B cell (primary cell): ENCODE data around the gene NAB2. TPM values are rescaled to one million over a fixed set of nuclear protein-coding genes. Genes with fewer than 3 reads are reported as not detected.

Source experiments
- ATAC-seq: fragments of 200-7000 bp; cut with Tn5 transposase; one replicate; pipeline ENCODE4 v1.10.0; 2021; ENCODE audit warnings: low read depth, mild to moderate bottlenecking, moderate number of reproducible peaks, moderate library complexity
- CTCF ChIA-PET: fragments of 350-600 bp; sonication (Branson Sonifier 250); formaldehyde crosslinking; loops from one replicate; lab custom pipeline; 2021; ENCODE audit warnings: antibody characterized with exemption, inconsistent platforms; lab: Charles Lee
- POLR2A ChIA-PET: fragments of 350-600 bp; sonication (Branson Sonifier 250); formaldehyde crosslinking; loops from one replicate; lab custom pipeline; 2021; ENCODE audit warnings: antibody characterized with exemption; lab: Charles Lee
- DNase-seq: peaks from one replicate; pipeline ENCODE4 v3.0.0; 2013
- H2AFZ ChIP-seq: 2 replicates; pipeline ENCODE4 v1.6.1; 2012; ENCODE audit warnings: mild to moderate bottlenecking, low read depth, low read length; ENCODE audit not compliant: insufficient read depth, poor library complexity, severe bottlenecking
- H3K27ac ChIP-seq, 2 donors: 1 replicate in 1 of 2; 2 replicates in 1 of 2; pipeline ENCODE4 v1.5.1; 2012 to 2013; ENCODE audit warnings: low read length in 2 of 2, mild to moderate bottlenecking in 2 of 2, moderate library complexity in 1 of 2
- H3K27me3 ChIP-seq, 4 experiments: fragments of 200-600 bp in 1 of 4; sonication (generic) in 1 of 4; replicated peaks in 1 of 4; 1 replicate in 2 of 4; 2 replicates in 2 of 4; pipeline versions ENCODE4 v1.6.1 to v1.7.0; 2013 to 2016; ENCODE audit warnings: low read length in 3 of 4, mild to moderate bottlenecking in 2 of 4, mixed read lengths in 1 of 4, moderate library complexity in 1 of 4; ENCODE audit not compliant: insufficient read depth in 4 of 4, control insufficient read depth in 3 of 4; ENCODE audit errors: control extremely low read depth in 1 of 4
- H3K36me3 ChIP-seq, 2 experiments: replicated peaks in 1 of 2; 1 replicate in 1 of 2; 2 replicates in 1 of 2; pipeline versions ENCODE4 v1.6.1 to v1.7.1; 2013; ENCODE audit warnings: low read length in 1 of 2; ENCODE audit not compliant: insufficient read depth in 2 of 2, control insufficient read depth in 1 of 2; ENCODE audit errors: control extremely low read depth in 1 of 2, extremely low read depth in 1 of 2
- H3K4me1 ChIP-seq, 2 donors: fragments of 200-600 bp in 1 of 2; sonication (generic) in 1 of 2; 1 replicate in 1 of 2; 2 replicates in 1 of 2; pipeline versions ENCODE4 v1.5.1 to v1.6.1; 2013 to 2017; ENCODE audit warnings: low read length in 2 of 2; ENCODE audit not compliant: control insufficient read depth in 2 of 2, insufficient read depth in 2 of 2
- H3K4me2 ChIP-seq: replicated peaks from 2 replicates; pipeline ENCODE3; 2012; ENCODE audit warnings: mild to moderate bottlenecking, low read depth, low read length; ENCODE audit not compliant: poor library complexity, severe bottlenecking
- H3K4me3 ChIP-seq, 5 experiments: fragments of 200-600 bp in 1 of 5; sonication (generic) in 1 of 5; 1 replicate in 3 of 5; 2 replicates in 2 of 5; pipeline versions ENCODE4 v1.5.1 to v1.7.0; 2011 to 2016; ENCODE audit warnings: low read length in 4 of 5, mild to moderate bottlenecking in 4 of 5, low read depth in 2 of 5, control low read depth in 1 of 5, moderate library complexity in 1 of 5; ENCODE audit not compliant: insufficient read depth in 1 of 5; ENCODE audit errors: control extremely low read depth in 1 of 5, extremely low read depth in 1 of 5
- H3K79me2 ChIP-seq: fragments of 200-600 bp; sonication (generic); one replicate; pipeline ENCODE4 v1.6.0; 2016; ENCODE audit warnings: low read length; ENCODE audit not compliant: control insufficient read depth, insufficient read depth
- H3K9ac ChIP-seq: fragments of 200-600 bp; sonication (generic); 2 replicates; pipeline ENCODE4 v1.6.1; 2017; ENCODE audit warnings: mild to moderate bottlenecking, low read length, moderate library complexity
- H3K9me3 ChIP-seq, 3 donors: one replicate each; pipeline versions ENCODE4 v1.6.1 to v1.7.1; 2013; ENCODE audit warnings: low read length in 2 of 3; ENCODE audit not compliant: control insufficient read depth in 2 of 3, insufficient read depth in 1 of 3; ENCODE audit errors: control extremely low read depth in 1 of 3
- H4K20me1 ChIP-seq: 2 replicates; pipeline ENCODE4 v1.6.0; 2012; ENCODE audit warnings: mild to moderate bottlenecking, low read length; ENCODE audit not compliant: insufficient read depth, control insufficient read depth, poor library complexity, severe bottlenecking
- H3K27ac Mint-ChIP-seq: one replicate; pipeline ENCODE4 v1.8.0; 2021; ENCODE audit warnings: mixed read lengths
- H3K27me3 Mint-ChIP-seq: one replicate; pipeline ENCODE4 v1.8.0; 2021; ENCODE audit warnings: mixed read lengths
- H3K4me1 Mint-ChIP-seq: one replicate; pipeline ENCODE4 v1.8.0; 2021; ENCODE audit warnings: mixed read lengths
- H3K4me3 Mint-ChIP-seq: one replicate; pipeline ENCODE4 v1.8.0; 2021; ENCODE audit warnings: mixed read lengths
- H3K9me3 Mint-ChIP-seq: one replicate; pipeline ENCODE4 v1.8.0; 2022; ENCODE audit warnings: mixed read lengths; ENCODE audit not compliant: insufficient read depth
- EZH2 ChIP-seq: IDR thresholded peaks from 2 replicates; pipeline ENCODE4 v1.6.1; 2012; ENCODE audit warnings: borderline replicate concordance, low read depth, mild to moderate bottlenecking, moderate library complexity, low read length; ENCODE audit not compliant: insufficient read depth, poor library complexity, severe bottlenecking
- WGBS: methylation state at CpG from one replicate; pipeline ENCODE4 v1.1.5; 2013; ENCODE audit warnings: missing lambda C conversion rate; ENCODE audit not compliant: insufficient coverage; 5-methylcytosine and 5-hydroxymethylcytosine counted together
- intact Hi-C: fragments of 100-400 bp; cut with micrococcal nuclease; formaldehyde crosslinking; loops from one replicate; pipeline ENCODE4 v1.10.0; 2022
- polyA plus RNA-seq: library from polyadenylated mRNA; depleted of rRNA; stranded (reverse); fragments of >200 nt; gene quantifications from 2 replicates; pipeline ENCODE4 v1.2.3, GENCODE V29; 2012
- total RNA-seq, 2 donors: library from RNA; stranded (reverse); fragments of 120-200 nt in 1 of 2; gene quantifications; 1 replicate in 1 of 2; 2 replicates in 1 of 2; pipeline versions ENCODE4 v1.2.3 to v1.2.4, GENCODE V29; 2013 to 2022
- TF ChIP-seq, protein P1 (sequence below): fragments of 200-600 bp; IDR thresholded peaks from one replicate; pipeline ENCODE4 v1.8.0; 2022; ENCODE audit warnings: antibody characterized with exemption, mild to moderate bottlenecking

Gene NAB2
- total and polyA plus RNA-seq, 2 donors (not counting 1 experiment from before 2014, with no cell fraction given) = 6.7 to 52.1 TPM

DNA sequence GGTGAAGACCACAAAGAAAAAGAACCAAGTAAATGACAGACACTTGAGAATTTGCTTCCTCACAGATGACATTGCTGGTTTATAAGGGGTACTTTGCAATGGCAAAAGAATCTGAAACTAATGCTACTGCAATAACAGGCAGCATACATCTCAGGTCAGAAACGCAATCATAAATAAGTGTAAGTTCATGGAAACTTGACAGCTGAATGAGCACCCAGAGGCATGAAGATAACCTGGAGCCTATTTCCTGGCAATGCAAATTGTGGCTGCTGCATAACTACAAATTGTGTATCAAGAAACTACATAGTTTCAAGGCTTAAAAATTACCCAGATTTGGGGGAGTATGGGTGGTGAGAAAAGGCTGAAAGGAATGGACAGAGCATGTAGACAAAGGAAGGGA lies 30.5 kb upstream of the NAB2 start:
- H3K4me2 ChIP-seq = peak overlapping the region; percentile 55
- H3K9me3 ChIP-seq = no peaks in the 10 kb centered on the region
- H3K79me2 ChIP-seq = no peaks in the 10 kb centered on the region
- no peaks in the 10 kb centered on the region for H4K20me1 ChIP-seq
- Mint-ChIP-seq H3K9me3 (no peaks in the 10 kb centered on the region), H3K27ac (peak overlapping the region; percentile 77), H3K4me1 (peaks cover 57% of the 10 kb centered on the region), H3K4me3 (peak overlapping the region; percentile 70), H3K27me3 (no peaks in the 10 kb centered on the region)
- H3K27ac ChIP-seq = peak overlapping the region; percentile 22 to 60
- H3K4me1 ChIP-seq = peaks cover 30 to 47% of the 10 kb centered on the region in 2 donors
- 0% methylated on average over 1 of the region's 1 CpG for WGBS
- no peak overlapping the region for H2AFZ ChIP-seq
- H3K9ac ChIP-seq = peak overlapping the region; percentile 29
- ChIA-PET CTCF (interaction anchor here (1.0 to 9.4 kb wide), 8 partner anchors 10 to 170 kb away, joined by 3 to 99 read pairs (median 6); partner anchors contain the start of genes STAT6 and ZBTB39), POLR2A (no interaction called here)
- peak overlapping the region in 1 of 5 experiments; percentile 13 for H3K4me3 ChIP-seq
- intact Hi-C loops = no loop called here
- H3K27me3 ChIP-seq = no peaks in the 10 kb centered on the region
- TF ChIP-seq, protein P1, sequence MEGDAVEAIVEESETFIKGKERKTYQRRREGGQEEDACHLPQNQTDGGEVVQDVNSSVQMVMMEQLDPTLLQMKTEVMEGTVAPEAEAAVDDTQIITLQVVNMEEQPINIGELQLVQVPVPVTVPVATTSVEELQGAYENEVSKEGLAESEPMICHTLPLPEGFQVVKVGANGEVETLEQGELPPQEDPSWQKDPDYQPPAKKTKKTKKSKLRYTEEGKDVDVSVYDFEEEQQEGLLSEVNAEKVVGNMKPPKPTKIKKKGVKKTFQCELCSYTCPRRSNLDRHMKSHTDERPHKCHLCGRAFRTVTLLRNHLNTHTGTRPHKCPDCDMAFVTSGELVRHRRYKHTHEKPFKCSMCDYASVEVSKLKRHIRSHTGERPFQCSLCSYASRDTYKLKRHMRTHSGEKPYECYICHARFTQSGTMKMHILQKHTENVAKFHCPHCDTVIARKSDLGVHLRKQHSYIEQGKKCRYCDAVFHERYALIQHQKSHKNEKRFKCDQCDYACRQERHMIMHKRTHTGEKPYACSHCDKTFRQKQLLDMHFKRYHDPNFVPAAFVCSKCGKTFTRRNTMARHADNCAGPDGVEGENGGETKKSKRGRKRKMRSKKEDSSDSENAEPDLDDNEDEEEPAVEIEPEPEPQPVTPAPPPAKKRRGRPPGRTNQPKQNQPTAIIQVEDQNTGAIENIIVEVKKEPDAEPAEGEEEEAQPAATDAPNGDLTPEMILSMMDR = no peak
- no peak for TF ChIP-seq EZH2
- DNase-seq (peak; percentile 35), ATAC-seq (peak; percentile 66)
- H3K36me3 ChIP-seq = peaks cover 1 to 11% of the 10 kb centered on the region in 2 experiments

DNA sequence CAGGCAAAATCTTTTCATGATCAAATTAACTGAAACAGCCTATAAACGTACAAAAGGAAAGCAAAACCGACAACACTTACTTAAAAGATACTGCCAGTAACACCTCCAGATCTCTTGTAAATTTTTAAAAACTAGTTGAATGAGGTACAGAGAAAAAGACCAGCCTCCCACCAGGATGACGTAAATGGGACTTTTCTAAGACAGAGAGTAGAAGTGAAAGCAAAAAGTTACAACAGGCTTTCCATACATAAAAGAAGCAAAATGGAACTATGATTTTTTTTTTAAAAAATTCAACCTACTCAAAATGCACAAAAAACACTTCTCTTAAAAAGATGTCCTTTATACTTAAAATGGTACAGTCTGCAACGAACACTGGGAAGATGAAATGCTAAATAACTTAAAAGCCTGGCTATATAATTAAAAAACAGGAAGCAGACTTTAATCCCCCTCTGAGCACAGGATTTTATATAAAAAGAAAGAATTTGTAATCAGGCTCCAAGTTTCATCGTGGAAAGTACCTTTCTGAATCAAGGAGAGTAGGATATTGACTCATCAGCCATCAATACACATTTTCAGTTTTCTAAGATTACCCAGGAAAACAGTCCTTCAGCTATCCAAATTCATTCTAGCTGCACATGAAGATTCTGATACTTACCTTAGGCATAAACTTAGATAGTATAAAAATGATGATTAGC lies 24.8 kb upstream of the NAB2 start:
- DNase-seq (peak; percentile 84), ATAC-seq (peak; percentile 85)
- H3K9me3 Mint-ChIP-seq = no peaks in the 10 kb centered on the region
- peak overlapping the region; percentile 46 for H3K27ac Mint-ChIP-seq
- Histone ChIP-seq H3K4me2 (peak overlapping the region; percentile 60), H3K27ac (peak overlapping the region; percentile 61 to 87), H3K4me3 (peak overlapping the region in 2 of 5 experiments; percentile 3 to 53), H3K36me3 (peaks cover 1 to 21% of the 10 kb centered on the region in 2 experiments), H3K9me3 (no peaks in the 10 kb centered on the region), H4K20me1 (no peaks in the 10 kb centered on the region), H3K79me2 (peaks cover 10% of the 10 kb centered on the region), H2AFZ (peak overlapping the region; percentile 29), H3K27me3 (no peaks in the 10 kb centered on the region), H3K4me1 (peaks cover 14 to 25% of the 10 kb centered on the region in 2 donors), H3K9ac (peak overlapping the region; percentile 40)
- POLR2A ChIA-PET = interaction anchor here (1.4 kb wide), 1 partner anchor 48 kb away, joined by 12 read pairs; no protein-coding TSS in a partner anchor
- H3K4me1 Mint-ChIP-seq = peaks cover 38% of the 10 kb centered on the region
- no peak for TF ChIP-seq EZH2
- TF ChIP-seq, protein P1 = no peak
- CTCF ChIA-PET = interaction anchor here (0.9 to 20.9 kb wide), 7 partner anchors 15 to 108 kb away, joined by 3 to 406 read pairs (median 7); partner anchors contain the start of genes NAB2, NEMP1, STAT6 and ZBTB39
- H3K4me3 Mint-ChIP-seq = peak overlapping the region; percentile 57
- no peaks in the 10 kb centered on the region for H3K27me3 Mint-ChIP-seq
- intact Hi-C loops = loop anchor here (2.0 kb wide), 2 partner anchors 15 to 307 kb away; partner anchors contain the start of gene NEMP1
- no CpG with 5 or more reads among the region's 5 CpGs for WGBS
